KMS-11 (cell line): Measurements from ENCODE around the gene DUSP9.

Experiments used
- H2AFZ ChIP-seq: fragments of 200-600 bp; sonication (generic); 2 replicates; pipeline ENCODE4 v1.6.1; 2016; ENCODE audit warnings: antibody characterized with exemption, mixed run types, low read depth
- H3K27ac ChIP-seq: fragments of 200-600 bp; sonication (generic); 2 replicates; pipeline ENCODE4 v1.6.1; 2016; ENCODE audit warnings: mild to moderate bottlenecking, mixed run types
- H3K27me3 ChIP-seq: fragments of 200-600 bp; sonication (generic); 2 replicates; pipeline ENCODE4 v1.6.1; 2017; ENCODE audit warnings: mild to moderate bottlenecking, low read depth, mixed run types, moderate library complexity; ENCODE audit not compliant: insufficient read depth
- H3K36me3 ChIP-seq: fragments of 200-600 bp; sonication (generic); 2 replicates; pipeline ENCODE4 v1.6.1; 2017; ENCODE audit warnings: mild to moderate bottlenecking, mixed run types; ENCODE audit not compliant: insufficient read depth
- H3K4me1 ChIP-seq: fragments of 200-600 bp; sonication (generic); 2 replicates; pipeline ENCODE4 v1.6.1; 2016; ENCODE audit warnings: mild to moderate bottlenecking, low read depth, mixed run types; ENCODE audit not compliant: poor library complexity, severe bottlenecking
- H3K4me2 ChIP-seq: fragments of 200-600 bp; sonication (generic); 2 replicates; pipeline ENCODE4 v1.7.0; 2016; ENCODE audit warnings: mild to moderate bottlenecking, mixed run types
- H3K4me3 ChIP-seq: fragments of 200-600 bp; sonication (generic); IDR thresholded peaks from 2 replicates; pipeline ENCODE4 v1.6.1; 2017; ENCODE audit warnings: low read depth, low read length, mixed read lengths; ENCODE audit not compliant: insufficient read depth
- H3K79me2 ChIP-seq: fragments of 200-600 bp; sonication (generic); 2 replicates; pipeline ENCODE4 v1.6.1; 2016; ENCODE audit warnings: low read depth, mixed run types; ENCODE audit not compliant: insufficient read depth
- H3K9ac ChIP-seq: fragments of 200-600 bp; sonication (generic); 2 replicates; pipeline ENCODE4 v1.6.1; 2016; ENCODE audit warnings: mild to moderate bottlenecking, mixed run types
- H4K20me1 ChIP-seq: fragments of 200-600 bp; sonication (generic); 2 replicates; pipeline ENCODE4 v1.6.1; 2016; ENCODE audit warnings: mild to moderate bottlenecking, mixed run types; ENCODE audit not compliant: insufficient read depth
- TF ChIP-seq, protein P1 (sequence below): fragments of 200-600 bp; sonication (generic); conservative IDR thresholded peaks from 2 replicates; pipeline ENCODE4 v1.6.1; 2017; ENCODE audit warnings: low read depth, mild to moderate bottlenecking, antibody characterized with exemption, low read length, moderate library complexity, mixed read lengths

Gene DUSP9

DNA sequence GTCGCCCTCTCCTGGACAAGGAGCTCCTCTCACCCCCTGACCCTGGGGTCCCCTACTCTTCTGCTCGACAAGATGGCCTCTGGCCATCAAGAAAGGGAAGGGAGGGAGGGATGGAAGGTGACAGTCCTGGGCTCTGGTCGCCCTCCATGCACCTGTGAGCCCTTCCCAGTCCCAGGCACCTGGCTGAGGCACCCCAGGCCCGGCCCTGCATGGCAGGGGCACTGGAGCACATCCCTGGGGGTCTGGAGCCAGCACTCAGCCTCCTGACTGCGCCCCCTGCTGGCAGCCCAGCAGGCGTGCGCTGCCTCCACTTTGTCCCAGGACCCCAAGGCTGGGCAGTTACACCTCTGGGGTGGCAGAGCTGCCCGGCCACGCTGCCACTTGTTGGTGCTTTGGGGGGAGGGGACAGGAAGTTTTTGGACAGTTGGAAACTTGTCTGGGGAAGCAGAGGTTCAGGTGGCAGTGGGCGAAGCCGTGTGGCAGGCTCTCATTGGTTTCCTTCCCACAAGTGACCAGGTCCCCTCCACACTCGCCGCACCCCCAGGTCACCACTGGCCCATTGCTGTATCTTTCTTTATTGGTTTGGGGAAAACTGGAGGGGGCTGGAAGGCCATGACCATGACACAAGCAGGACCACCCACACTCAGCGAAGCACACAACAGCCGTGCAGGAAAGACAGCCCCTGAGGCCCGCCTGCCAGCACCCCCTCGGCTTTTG is 22.3 kb downstream of the DUSP9 start:
- H3K4me1 ChIP-seq, result no peaks in the 10 kb centered on the region
- H3K27ac ChIP-seq, result no peak overlapping the region
- H3K4me3 ChIP-seq, result no peak overlapping the region
- H3K36me3 ChIP-seq, result no peaks in the 10 kb centered on the region
- H2AFZ ChIP-seq, result no peak overlapping the region
- no peaks in the 10 kb centered on the region for H3K27me3 ChIP-seq
- no peaks in the 10 kb centered on the region for H4K20me1 ChIP-seq
- H3K9ac ChIP-seq, result no peak overlapping the region
- no peak overlapping the region for H3K4me2 ChIP-seq
- H3K79me2 ChIP-seq, result no peaks in the 10 kb centered on the region
- TF ChIP-seq, protein P1, sequence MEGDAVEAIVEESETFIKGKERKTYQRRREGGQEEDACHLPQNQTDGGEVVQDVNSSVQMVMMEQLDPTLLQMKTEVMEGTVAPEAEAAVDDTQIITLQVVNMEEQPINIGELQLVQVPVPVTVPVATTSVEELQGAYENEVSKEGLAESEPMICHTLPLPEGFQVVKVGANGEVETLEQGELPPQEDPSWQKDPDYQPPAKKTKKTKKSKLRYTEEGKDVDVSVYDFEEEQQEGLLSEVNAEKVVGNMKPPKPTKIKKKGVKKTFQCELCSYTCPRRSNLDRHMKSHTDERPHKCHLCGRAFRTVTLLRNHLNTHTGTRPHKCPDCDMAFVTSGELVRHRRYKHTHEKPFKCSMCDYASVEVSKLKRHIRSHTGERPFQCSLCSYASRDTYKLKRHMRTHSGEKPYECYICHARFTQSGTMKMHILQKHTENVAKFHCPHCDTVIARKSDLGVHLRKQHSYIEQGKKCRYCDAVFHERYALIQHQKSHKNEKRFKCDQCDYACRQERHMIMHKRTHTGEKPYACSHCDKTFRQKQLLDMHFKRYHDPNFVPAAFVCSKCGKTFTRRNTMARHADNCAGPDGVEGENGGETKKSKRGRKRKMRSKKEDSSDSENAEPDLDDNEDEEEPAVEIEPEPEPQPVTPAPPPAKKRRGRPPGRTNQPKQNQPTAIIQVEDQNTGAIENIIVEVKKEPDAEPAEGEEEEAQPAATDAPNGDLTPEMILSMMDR, result peak; percentile 78

DNA sequence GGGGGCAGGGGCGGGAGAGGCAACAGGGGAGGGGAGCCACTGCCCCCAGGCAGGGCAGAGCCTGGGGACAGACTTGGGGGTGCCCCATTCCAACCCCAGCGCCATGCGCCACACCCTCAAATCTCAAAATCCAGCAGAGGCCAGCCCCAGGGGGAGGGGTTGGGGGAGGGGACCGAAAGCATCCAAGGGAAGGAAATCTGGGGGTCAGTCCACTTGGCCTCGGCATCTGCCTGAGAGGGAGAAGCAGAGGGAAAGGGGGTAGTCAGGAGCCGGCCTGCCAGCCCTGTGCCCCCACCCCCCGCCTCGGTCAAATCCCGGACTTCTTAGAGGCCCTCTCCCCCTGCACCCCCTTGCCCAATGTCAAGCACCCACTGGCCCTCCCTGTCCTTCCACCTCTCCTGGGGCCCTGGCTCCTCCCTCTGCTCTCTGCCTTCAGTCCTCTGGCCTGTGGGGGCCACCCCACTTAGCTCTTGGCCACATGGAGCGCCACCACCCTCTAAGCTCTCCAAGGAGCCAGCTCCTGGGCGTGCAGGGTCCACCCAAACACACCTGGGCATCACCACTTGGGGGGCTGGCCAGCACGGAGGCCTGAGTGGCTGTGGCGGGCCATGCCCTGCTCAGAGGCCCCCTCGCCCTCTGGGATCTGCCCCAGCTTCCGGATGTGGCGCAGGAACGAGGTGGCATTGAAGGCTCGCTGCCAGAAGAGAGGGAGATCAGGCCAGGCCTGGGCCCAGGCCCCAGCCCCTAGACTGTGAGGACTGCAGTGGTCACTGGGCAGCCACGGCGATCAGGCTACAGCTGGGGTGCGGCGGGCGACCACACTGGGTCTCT is 23.1 kb downstream of the DUSP9 start:
- no peak overlapping the region for H3K9ac ChIP-seq
- H3K79me2 ChIP-seq, result no peaks in the 10 kb centered on the region
- no peak overlapping the region for H2AFZ ChIP-seq
- TF ChIP-seq, protein P1, result no peak
- no peaks in the 10 kb centered on the region for H3K4me1 ChIP-seq
- H3K27me3 ChIP-seq, result no peaks in the 10 kb centered on the region
- no peak overlapping the region for H3K27ac ChIP-seq
- no peaks in the 10 kb centered on the region for H4K20me1 ChIP-seq
- no peak overlapping the region for H3K4me3 ChIP-seq
- no peaks in the 10 kb centered on the region for H3K36me3 ChIP-seq
- no peak overlapping the region for H3K4me2 ChIP-seq

GRCh38 chrX:153670748-153671588 is 24.0 kb downstream of the DUSP9 start:
- no peak overlapping the region for H3K9ac ChIP-seq

More at GRCh38 chrX:153670748-153671588, 24.0 kb downstream of the DUSP9 start:
- no peaks in the 10 kb centered on the region for H3K79me2 ChIP-seq
- H3K27me3 ChIP-seq, result no peaks in the 10 kb centered on the region
- no peak overlapping the region for H3K27ac ChIP-seq
- no peak overlapping the region for H3K4me3 ChIP-seq
- no peak overlapping the region for H3K4me2 ChIP-seq
- H3K36me3 ChIP-seq, result no peaks in the 10 kb centered on the region
- H3K4me1 ChIP-seq, result no peaks in the 10 kb centered on the region
- TF ChIP-seq, protein P1, result no peak
- no peak overlapping the region for H2AFZ ChIP-seq
- no peaks in the 10 kb centered on the region for H4K20me1 ChIP-seq
